ENCODE measurements around the gene GPC3.

The GPC3 gene

DNA sequence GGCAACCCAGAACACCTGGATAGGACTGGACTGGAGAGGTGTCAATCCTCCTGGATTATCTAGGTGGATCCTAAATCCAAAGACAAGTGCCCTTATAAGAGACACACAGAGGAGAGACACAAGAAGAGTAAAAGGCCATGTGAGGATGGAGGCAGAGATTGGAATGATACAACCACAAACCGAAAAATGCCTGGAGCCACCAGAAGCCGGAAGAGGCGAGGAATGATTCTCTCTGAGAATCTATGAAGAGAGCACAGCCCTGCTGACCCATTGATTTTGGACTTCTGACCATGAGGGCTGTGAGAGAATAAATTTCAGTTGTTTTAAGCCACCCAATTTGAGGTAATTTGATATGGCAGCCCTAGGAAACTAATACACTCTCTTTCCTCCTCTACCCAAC is 20.1 kb downstream of the GPC3 start:
- DNase-seq: no peak

DNA sequence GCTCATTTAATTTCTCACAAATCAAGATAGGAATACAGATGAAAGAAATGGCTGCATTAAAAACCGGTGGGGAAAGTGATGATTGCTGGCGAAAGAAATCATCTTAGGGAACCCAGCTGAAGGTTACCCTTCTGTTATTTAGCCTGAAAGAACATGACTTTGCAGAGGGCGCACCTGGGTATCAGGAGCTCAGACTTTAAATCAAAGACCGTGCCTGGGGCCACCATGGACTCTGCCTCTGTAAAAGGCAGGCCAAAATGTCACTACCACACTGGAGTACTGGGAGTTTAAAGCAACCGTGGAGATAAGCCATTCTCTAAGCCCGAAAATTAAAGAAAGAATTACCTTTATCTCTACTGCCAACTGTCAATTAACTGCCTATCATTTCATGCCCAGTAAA is 24.3 kb downstream of the GPC3 start:
- DNase-seq: no peak

DNA sequence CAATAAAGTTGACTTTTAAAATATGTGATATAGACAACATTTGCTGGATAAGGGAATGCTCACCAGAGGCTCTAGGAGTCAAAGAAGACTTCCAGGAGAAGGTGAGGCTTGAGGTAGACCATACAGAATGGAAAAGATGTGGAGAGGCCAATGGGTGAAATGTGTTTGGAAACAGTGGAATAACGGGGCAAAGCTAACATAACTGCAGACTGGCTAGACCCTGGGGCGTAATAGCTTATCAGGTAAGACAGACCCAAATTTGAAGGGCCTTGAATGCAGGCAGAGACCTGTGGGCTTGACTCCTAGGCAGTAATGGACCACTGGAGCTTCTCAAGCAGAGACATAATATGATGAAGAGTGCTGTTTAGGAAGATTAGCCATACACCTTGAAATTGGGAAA is 25.4 kb downstream of the GPC3 start:
- DNase-seq: no peak

DNA sequence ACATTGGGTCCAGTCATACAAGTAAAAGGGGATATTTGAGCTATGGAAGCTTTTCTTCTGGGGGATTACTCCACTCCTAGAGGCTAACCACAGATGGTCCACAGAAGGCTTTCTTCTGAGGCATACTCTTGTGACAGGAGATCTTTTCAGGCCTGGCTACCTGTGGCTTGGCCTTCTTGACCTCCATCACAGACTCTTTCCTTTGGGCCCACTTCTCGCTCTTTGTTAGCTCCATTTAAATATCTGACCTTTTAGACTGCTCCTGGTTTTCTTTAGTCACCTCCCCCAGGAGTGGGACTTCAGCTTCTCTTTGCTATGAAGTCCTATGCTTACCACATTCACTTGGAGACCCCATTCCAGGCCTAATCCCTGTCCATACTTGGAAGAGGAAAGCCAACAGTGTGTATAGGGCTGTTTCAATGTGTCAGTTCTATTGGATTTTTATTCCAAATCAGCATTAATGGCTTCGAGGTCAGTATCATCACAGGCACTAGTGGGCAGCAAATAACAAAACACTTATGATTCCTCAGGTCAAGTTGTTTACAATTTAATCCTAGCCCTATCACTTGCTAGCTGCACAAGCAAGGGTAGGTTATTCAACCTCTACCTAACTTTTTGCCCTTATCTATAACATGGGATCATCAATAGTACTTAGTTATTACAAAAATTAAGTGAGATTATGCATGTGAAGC is 26.3 kb downstream of the GPC3 start:
- DNase-seq: no peak

DNA sequence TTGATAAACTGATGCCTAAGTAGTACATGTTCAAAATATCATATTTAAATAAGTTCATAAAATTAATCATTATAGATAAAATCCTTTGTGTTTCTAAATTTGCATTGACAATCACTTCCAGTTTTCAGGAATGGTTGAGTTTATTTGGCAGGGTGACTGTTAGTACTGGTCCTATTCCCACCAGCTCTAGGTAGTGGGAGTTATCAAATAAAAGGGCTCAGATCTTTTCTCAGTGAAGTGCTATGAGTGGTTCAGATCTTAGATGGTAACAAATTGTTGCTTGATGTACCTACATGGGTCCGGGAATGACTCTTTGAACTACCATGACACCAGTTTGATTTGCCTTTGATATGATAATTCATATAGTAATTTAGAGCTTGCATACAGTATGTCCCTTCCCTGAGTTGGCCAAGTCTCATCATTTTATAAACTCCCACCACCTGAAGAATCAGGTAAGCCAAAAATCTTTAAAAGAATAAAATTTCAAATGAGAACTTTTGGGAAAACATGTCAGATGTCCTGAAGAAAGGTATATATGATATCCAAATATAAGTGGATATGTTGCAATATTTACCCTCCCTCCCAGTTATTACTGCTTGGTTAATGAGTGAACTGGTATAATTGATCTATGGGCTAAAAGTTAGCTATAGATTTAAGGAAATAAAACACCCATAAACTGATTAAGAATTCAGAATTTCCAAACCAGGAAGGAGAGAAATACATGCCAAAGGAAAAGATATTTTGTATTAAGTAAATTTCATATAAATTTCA is 28.6 kb downstream of the GPC3 start:
- no peak for DNase-seq

DNA sequence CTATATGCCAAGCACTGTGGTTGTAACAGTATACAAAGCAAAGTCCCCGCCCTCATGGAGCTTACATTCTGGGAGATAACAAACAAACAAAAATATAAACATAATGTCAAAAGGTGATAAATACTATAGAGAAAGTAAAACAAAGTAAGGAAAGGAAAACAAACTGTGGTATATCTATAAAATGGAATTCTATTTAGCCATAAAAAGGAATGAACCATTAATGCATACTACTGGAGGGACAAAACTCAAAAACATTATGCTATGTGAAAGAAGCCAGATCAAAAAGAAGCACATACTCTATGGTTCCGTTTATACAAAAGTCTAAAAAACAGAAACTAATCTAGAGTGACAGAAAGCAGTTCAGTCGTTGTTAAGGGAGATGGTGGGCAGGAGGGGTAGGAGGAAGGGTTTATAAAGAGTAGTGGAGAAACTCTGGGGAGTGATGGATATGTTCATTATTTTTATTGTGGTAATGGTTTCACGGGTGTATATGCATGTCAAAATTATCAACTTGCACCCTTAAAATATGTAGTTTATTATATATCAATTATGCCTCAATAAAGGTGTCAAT is 31.5 kb downstream of the GPC3 start:
- DNase-seq: no peak

DNA sequence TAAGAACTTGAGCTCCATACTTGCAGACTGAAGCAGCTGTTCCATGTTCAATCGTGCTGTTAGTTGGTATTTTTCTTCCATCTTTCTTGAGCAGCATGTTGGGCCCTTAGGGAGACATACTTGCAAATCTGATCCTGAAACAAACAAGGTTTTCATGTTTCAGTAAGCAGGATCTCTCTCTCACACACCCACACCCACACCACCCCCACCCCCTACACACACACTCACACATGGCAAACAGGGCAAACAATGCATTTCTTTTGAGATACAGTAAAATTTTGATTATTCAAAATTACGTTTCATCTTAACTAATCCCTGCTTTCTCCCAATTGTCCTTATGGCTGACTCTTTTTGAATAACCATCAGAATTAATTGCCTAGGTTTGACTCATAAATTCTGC is 32.3 kb downstream of the GPC3 start:
- DNase-seq: no peak

DNA sequence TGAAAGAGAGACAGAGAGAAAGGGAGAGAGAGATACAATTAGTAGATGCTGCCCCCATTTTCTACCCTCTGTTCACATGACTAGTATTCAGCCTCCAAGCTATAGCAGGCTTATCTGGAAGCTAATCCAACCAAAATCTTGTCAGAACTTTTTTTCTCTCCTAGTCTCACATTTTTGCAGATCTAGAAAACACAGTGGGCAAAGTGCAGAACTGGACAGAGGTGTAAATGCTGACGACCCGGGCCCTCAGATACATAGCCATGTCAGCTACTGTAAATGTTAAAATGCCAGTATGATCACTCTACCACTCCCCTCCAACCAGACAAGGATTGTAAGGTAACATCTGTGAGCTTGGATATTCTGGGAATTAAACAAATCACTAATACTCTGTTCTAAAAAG is 34.3 kb downstream of the GPC3 start:
- no peak for DNase-seq

DNA sequence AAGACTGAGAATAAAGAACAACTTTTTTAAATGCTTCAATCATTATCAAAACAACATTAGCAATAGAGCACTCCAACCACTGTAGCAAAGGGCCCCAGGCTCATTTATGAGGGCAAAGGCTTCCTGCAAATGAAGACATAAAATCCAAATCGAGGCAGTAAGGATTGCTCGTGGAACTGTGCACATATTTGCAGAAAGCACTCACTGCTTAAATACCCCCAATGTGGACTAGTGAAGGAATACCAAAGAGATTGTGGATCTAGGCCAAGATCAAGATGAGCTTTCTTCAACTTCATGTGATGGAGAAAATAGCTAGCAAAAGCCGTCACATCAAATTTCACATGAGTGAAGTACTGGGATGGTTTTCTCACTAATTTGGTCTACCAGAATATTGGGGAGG is 35.2 kb downstream of the GPC3 start:
- no peak for DNase-seq

DNA sequence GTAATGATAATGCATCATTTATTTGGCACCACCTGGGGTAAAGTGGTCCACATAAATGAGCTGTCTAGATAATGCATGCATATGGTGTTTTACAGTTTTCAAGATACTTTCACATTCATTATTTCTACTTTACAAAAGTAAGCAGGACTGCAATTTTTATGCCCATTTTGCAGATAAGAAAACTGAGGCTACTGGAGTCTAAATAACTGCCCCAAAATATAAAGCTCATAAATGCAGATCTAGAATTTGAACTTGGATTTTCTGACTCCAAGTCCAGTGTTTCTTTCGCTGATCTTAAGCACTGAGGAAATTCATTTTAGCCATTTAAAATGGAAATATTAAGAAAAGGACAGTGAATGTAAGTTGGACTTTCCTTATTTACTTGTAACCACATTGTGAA is 36.5 kb downstream of the GPC3 start:
- DNase-seq: no peak

DNA sequence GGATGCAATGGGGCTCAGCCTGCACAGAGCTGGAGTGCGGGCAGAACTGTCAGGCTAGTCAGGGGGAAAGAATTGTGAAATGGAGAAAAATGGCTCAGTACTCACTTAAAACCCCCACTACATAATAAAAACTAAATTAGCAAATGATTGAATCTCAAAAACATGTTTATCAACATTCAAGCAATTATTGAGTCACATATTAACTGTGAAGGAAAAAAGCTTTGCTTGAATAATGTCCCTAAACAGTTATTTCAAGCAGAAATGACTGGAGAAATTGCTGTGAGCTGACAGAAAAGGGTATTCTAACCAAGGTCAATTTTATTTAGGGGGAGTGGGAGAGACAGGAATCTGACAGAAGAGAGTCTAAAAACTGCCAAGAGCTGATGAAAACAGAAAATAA is 37.4 kb downstream of the GPC3 start:
- no peak for DNase-seq

DNA sequence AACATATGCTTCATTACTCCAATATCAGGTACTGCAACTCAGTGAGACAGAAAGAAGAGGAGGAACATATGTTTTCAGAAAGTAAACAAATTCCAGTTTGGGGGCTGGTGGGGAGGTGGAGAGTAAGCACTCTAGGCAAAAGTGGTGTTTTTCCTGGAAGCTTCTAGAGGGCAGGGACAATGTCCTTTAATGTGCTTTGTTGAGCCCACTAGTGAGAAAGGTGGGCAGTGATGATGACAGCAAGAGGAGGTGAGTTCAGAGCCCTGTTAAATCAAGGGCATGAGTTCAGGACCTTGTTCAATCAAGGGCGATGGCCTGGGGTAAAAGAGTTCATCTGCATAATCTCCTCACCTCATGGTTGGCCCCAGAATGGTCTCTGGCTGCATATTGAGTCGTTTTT is 38.4 kb downstream of the GPC3 start:
- DNase-seq: no peak

DNA sequence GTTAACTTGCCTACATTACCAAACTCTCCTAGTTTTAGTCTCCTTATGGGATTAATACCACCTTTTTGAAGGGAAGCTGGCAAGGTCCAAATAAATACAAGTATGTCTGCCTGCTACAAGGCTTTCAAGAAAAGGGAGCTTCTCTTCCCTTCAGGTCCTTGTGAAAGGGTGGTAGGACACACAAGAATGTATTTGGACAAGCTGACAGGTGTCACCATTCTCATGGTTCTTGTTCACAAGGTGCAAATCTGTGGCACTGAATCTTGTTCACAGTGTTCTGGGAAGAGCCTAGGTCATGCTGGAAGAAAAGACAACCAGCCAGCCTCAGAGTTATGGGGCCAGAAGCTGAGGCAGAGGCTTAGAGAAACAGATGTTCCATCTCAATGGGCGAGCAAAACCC is 41.9 kb downstream of the GPC3 start:
- no peak for DNase-seq

DNA sequence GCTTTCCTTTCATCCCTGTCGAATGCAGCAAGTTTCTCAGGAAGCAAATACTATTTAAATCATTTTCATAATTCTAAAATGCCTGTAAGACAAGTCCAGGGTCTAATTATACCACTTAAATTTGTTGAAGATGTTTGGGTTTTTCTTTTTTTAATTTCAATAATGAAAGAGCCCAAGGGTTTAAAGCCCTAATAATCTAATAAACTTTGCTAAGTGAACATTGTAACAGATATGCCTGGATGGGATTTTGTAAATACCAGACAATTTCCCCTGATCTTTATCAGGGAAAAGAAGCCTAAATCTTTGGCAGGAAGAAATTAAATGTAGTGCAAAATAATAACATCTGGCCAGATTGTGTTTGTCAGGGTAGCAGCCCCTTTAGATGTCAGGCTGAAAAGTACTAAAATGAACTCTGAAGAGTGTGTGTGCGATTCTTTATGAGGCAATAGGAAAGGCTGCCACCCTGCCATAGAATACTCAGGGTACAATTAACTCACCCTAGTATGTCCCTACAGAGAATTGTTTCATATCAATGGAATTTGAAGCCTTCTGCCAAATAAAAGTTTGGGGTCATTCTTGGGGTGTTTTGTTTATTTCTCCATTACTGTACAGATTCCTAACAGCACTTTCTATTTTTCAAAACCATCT is 45.6 kb downstream of the GPC3 start:
- DNase-seq: no peak

DNA sequence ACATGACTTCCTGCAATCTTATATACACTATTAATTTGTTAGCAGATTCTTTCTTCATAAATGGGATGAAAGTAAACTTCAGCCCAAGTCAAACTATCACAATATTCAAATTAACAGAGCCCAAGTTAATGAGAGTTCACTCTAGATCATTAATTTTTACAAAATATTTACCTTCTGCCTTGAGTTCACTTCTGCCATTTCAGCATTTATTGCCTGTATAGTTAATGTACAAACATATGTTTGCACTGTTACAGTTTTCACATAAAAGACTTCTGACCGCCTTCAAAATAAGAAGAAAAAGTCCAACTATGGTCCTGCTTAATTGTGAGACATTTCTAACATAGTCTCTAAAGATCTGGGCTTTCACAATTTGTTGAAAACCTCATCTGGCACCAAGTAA is 46.9 kb downstream of the GPC3 start:
- DNase-seq: no peak

DNA sequence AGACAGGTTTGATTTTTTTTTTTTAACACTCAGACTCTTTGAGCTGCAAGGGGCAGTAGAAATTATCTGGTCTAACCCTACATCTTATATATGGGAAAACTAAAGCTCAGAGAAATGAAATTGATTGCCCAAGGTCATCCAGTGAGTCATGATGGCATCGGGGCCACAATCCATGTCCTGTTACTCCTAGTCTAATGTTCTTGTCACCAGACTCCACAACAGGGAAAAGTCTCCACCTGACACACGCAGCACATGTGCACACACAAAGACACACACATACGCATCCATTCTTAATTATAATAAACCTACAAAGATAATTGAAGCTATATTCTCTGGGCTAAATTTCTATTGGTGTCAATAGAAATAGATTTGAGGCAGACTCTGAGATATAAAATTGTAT is 48.4 kb downstream of the GPC3 start:
- DNase-seq: no peak

DNA sequence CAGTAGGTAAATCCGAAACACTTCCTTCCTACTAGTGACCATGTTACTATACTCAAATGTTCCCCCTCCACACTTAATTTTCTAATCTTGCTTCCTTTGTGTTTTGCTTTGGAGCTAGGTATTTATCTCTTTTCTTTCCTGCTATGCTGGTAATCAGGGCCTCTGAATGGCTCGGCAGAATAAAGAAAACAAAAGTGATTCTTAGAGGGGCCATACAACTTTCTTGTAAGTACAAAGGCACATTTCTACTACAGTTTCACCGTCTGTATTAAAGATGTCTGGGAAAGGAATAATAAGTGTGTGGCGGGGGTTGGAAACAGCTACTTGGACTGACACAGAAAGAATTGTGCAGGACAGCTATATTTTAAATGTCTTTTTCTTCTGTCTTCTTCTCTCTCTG is 50.3 kb downstream of the GPC3 start:
- DNase-seq: no peak

DNA sequence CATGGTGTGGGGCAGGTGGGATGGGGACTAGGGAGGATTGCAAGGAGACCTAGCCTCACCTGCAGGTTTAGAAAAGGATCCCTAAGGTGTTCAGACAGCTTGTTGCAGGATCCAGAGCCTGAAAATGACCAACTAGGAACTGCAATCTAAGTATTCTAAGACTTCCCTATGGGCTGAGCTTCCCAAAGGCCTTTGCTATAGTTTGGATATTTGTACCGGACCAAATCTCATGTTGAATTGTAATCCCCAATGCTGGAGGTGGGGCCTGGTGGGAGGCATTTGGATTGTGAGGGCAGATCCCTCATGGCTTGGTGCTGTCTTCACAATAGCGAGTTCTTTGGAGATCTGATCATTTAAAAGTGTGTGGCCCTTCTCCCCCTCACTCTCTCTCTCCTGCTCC is 52.1 kb downstream of the GPC3 start:
- no peak for DNase-seq

DNA sequence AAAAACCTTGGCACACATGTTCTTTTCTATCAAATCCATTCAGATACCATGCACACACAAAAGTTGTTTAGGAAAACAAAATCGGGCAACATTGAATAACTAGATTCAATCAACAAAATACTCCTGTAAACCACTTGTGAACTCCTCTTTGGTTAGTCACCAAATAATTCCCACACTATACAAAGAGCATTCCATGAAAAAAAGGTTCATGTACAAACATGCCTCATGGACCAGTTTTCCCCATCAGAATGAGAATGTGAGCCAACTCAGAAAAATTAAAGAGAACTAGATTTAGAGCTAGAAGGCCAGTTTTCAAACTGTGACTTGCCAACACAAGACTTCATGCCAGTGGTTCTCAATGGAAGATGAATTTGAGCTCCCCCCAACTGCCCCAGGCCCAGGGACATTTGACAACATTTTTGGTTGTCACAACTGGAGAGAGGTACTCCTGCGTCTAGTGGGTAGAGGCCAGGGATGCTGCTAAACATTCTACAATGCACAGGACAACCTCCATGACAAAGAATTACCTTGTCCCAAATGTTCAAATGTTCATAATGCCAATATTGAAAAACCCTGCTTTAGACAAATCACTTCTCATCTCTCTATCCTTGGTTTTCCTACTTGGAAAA is 55.4 kb downstream of the GPC3 start:
- DNase-seq: no peak

DNA sequence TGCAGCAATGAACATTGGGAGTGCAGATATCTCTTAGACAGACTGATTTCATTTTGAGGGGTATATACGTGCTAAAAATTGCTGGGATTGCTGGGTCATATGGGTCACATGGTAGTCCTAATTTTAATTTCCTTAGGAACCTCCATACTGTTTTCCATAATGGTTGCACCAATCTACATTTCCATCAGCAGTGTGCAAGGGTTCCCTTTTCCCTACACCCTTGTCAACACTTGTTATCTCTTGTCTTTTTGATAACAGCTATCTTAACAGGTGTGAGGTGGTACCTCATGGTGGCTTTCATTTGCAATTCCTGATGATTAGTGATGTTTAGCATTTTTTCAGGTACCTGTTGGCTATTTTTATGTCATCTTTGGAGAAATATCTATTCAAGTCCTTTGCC is 57.0 kb downstream of the GPC3 start:
- no peak for DNase-seq

DNA sequence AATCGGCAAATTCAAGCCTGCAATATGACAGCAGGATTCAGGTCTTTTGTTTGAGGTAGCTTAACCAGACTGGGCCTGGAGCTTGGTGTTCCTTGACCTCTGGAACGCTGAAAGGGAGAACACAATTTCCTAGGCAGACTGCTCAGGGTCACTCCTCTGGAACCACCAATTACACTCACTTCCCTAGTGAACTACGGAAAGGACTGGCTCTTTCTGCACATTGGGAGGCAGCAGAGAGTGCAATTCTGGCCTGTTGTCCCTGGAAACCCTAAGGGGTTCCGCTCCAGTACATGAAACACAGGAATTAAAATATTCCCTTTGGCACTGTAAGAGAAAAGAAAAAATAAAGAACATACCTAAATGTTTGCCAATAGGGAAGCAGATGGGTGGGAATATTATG is 58.6 kb downstream of the GPC3 start:
- no peak for DNase-seq

DNA sequence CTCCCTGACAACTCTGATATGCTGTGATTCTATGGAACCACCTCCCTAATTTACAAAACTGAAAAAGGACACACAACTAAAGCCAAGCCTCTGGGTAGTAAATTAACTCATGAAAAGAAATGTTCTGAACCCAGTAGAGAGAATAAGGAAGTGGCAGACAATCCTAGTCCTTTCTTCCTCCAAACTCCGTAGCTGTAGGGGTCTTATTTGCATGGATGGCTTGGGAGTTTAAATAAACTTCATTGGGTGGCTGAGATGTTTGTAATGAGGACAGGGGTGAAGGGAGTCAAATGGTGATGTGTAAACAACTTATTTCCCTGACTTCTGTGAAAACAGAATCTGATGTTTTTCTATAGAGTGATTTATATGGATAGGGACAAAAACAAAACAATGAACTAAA is 59.3 kb downstream of the GPC3 start:
- no peak for DNase-seq

DNA sequence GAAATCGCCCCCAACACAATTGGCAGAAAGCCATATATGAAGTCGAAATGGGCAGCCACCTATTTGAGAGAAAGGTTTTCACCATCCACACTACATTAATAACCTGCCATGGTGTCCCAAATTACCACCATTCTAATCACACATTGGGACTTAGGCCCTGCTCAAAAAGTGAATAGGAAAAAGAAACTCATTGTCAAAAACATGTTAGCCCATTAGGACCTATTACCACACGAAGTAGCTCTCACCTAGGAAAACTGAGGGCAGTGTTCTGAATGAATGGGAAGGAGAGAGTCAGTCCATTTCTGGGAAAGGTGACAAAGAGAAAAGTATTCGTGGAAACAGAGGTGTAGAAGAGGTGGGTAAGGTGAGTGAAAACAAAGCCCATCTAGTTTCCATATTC is 60.8 kb downstream of the GPC3 start:
- no peak for DNase-seq

DNA sequence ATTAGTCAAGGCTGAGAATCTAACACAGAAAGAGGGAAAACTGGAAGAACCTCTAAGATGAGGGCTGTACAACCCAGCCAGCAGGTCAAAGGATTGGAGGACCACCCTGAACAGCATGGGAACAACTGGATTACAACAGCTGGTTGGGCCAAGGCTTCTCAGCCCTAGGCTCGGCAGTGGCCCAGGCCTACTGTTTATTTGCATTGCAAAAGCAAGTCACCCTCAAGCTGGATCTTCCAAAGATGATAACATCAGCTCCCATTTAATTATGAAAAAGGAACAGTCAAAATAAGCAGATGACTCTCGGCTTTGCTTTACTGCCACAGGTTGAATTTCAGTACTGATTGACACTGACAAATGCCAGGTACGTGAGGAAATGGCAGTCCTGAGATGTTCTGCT is 61.8 kb downstream of the GPC3 start:
- no peak for DNase-seq

All from activated CD4-positive, alpha-beta T cell treated with anti-CD3 and anti-CD28 coated beads, Interleukin-2, amount 50 U/mL, for 1 hour (primary cell).